Esophagus muscularis mucosa (tissue), 3 donors: ENCODE results near the gene GTF2E1.

Experiments used
- POLR2A ChIP-seq: fragments of 450-650 bp; IDR thresholded peaks from one replicate; pipeline ENCODE4 v1.6.1; 2017; ENCODE audit warnings: antibody characterized with exemption, moderate library complexity, mild to moderate bottlenecking, low read depth
- POLR2AphosphoS5 ChIP-seq, 2 donors: sonication (generic); formaldehyde crosslinking; IDR thresholded peaks; one replicate each; pipeline ENCODE4 v1.6.1; 2017; ENCODE audit warnings: antibody characterized with exemption in 2 of 2
- TF ChIP-seq, protein P1 (sequence below), 3 experiments: fragments of 200-600 bp in 2 of 3; fragments of 450-650 bp in 1 of 3; sonication (generic) in 2 of 3; IDR thresholded peaks; one replicate each; pipeline ENCODE4 v1.5.1; 2017 to 2019; ENCODE audit warnings: antibody characterized with exemption in 3 of 3, mild to moderate bottlenecking in 2 of 3, moderate library complexity in 1 of 3

DNA sequence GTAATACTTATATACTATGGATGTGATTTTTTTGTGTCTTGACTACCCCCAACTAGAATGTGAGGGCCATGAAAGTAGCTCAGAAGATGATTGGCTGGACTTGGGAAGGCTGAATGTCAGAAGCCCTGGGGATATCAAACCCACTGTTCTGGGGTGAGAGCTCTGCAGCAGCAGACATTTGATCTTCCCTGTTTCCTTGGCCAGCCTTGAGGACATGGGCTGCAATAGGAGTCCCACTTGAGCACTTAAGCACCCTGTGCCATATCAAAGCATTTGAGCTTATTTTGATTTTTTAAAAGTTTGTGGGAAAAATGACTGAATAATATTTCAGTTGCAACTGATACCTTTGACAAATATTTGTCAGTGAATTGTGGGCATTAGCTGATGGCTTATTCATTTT lies 21.7 kb downstream of the GTF2E1 start:
- TF ChIP-seq, protein P1, sequence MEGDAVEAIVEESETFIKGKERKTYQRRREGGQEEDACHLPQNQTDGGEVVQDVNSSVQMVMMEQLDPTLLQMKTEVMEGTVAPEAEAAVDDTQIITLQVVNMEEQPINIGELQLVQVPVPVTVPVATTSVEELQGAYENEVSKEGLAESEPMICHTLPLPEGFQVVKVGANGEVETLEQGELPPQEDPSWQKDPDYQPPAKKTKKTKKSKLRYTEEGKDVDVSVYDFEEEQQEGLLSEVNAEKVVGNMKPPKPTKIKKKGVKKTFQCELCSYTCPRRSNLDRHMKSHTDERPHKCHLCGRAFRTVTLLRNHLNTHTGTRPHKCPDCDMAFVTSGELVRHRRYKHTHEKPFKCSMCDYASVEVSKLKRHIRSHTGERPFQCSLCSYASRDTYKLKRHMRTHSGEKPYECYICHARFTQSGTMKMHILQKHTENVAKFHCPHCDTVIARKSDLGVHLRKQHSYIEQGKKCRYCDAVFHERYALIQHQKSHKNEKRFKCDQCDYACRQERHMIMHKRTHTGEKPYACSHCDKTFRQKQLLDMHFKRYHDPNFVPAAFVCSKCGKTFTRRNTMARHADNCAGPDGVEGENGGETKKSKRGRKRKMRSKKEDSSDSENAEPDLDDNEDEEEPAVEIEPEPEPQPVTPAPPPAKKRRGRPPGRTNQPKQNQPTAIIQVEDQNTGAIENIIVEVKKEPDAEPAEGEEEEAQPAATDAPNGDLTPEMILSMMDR (IDR thresholded peaks at IDR 0.05), result no peak
- no peak for TF ChIP-seq POLR2A
- no peak for TF ChIP-seq POLR2AphosphoS5 (IDR thresholded peaks at IDR 0.05)
